Keratinocyte (primary cell): ENCODE results near the gene RPL13. TPM values are rescaled to one million over a fixed set of nuclear protein-coding genes. Genes with fewer than 3 reads are reported as not detected.

Experiments used
- DNase-seq: peaks from one replicate; pipeline ENCODE4 v3.0.0-alpha.2; 2011; ENCODE audit warnings: low read depth, missing footprints, low spot score
- FAIRE-seq: peaks from 2 replicates; lab custom pipeline; 2011; peaks lifted over from hg19 to GRCh38; lab: Jason Lieb, UNC
- H2AFZ ChIP-seq: 2 replicates; pipeline ENCODE4 v1.6.0; 2012; ENCODE audit warnings: low read length, control low read depth, inconsistent platforms; ENCODE audit not compliant: control insufficient read depth
- H3K27ac ChIP-seq: 2 replicates; pipeline ENCODE4 v1.5.1; 2011; ENCODE audit warnings: low read length; ENCODE audit not compliant: control insufficient read depth, insufficient read depth
- H3K27me3 ChIP-seq: 3 replicates; pipeline ENCODE4 v1.6.0; 2011; ENCODE audit warnings: low read length; ENCODE audit not compliant: control insufficient read depth, insufficient read depth; ENCODE audit errors: extremely low read depth
- H3K36me3 ChIP-seq, 2 experiments: 2 replicates in 1 of 2; 3 replicates in 1 of 2; pipeline ENCODE4 v1.5.1; 2011; ENCODE audit warnings: low read length in 2 of 2, mild to moderate bottlenecking in 1 of 2; ENCODE audit not compliant: control insufficient read depth in 2 of 2, insufficient read depth in 2 of 2; ENCODE audit errors: extremely low read depth in 1 of 2
- H3K4me1 ChIP-seq: 3 replicates; pipeline ENCODE4 v1.5.1; 2011; ENCODE audit warnings: low read length; ENCODE audit not compliant: control insufficient read depth, insufficient read depth; ENCODE audit errors: extremely low read depth
- H3K4me2 ChIP-seq: 3 replicates; pipeline ENCODE4 v1.6.0; 2011; ENCODE audit warnings: low read depth, low read length; ENCODE audit not compliant: control insufficient read depth, insufficient read depth; ENCODE audit errors: extremely low read depth
- H3K4me3 ChIP-seq, 3 experiments: fragments of 200-600 bp in 1 of 3; sonication (generic) in 1 of 3; 2 replicates in 2 of 3; 3 replicates in 1 of 3; pipeline ENCODE4 v1.5.1; 2011 to 2016; ENCODE audit warnings: low read length in 3 of 3, mild to moderate bottlenecking in 3 of 3, control low read depth in 2 of 3, inconsistent platforms in 1 of 3, low read depth in 1 of 3, mixed read lengths in 1 of 3, mixed run types in 1 of 3, moderate library complexity in 1 of 3; ENCODE audit not compliant: control insufficient read depth in 2 of 3, insufficient read depth in 2 of 3; ENCODE audit errors: extremely low read depth in 1 of 3
- H3K79me2 ChIP-seq: 2 replicates; pipeline ENCODE4 v1.6.0; 2012; ENCODE audit warnings: low read length; ENCODE audit not compliant: control insufficient read depth, insufficient read depth
- H3K9ac ChIP-seq: 3 replicates; pipeline ENCODE4 v1.6.0; 2011; ENCODE audit warnings: low read length; ENCODE audit not compliant: control insufficient read depth, insufficient read depth; ENCODE audit errors: extremely low read depth
- H3K9me1 ChIP-seq: 3 replicates; pipeline ENCODE4 v1.6.0; 2011; ENCODE audit warnings: low read length; ENCODE audit not compliant: control insufficient read depth, insufficient read depth; ENCODE audit errors: extremely low read depth
- H3K9me3 ChIP-seq: 2 replicates; pipeline ENCODE4 v1.5.1; 2012; ENCODE audit warnings: low read depth, low read length; ENCODE audit not compliant: control insufficient read depth
- H4K20me1 ChIP-seq: 3 replicates; pipeline ENCODE4 v1.6.0; 2011; ENCODE audit warnings: low read length; ENCODE audit not compliant: control insufficient read depth, insufficient read depth; ENCODE audit errors: extremely low read depth
- EZH2 ChIP-seq: IDR thresholded peaks from one replicate; pipeline ENCODE4 v1.6.1; 2012; ENCODE audit warnings: inconsistent platforms, mild to moderate bottlenecking, low read length, moderate library complexity
- dilution Hi-C: fragments of 300-500 bp; cut with MboI; formaldehyde crosslinking; loops from one replicate; pipeline ENCODE4 v1.7.0; 2020; ENCODE audit warnings: low sequenced_read_pairs; ENCODE audit not compliant: extremely low pct_ligation_motif_present
- polyA plus RNA-seq, 5 experiments: library from polyadenylated mRNA; depleted of rRNA in 3 of 5; stranded (reverse) in 3 of 5; stranded (forward) in 1 of 5; unstranded in 1 of 5; fragments of >200 nt; gene quantifications; 1 replicate in 1 of 5; 2 replicates in 3 of 5; 3 replicates in 1 of 5; pipeline versions ENCODE4 v1.2.1 to v1.2.3, GENCODE V29; 2011 to 2012; ENCODE audit warnings: missing spikeins in 2 of 5, low read depth in 1 of 5, low replicate concordance in 1 of 5
- TF ChIP-seq, protein P1 (sequence below), 3 experiments: IDR thresholded peaks in 1 of 3; conservative IDR thresholded peaks in 1 of 3; optimal IDR thresholded peaks in 1 of 3; 2 replicates in 2 of 3; 3 replicates in 1 of 3; pipeline versions ENCODE3 to v1.5.1; 2011; ENCODE audit warnings: low read length in 3 of 3, mild to moderate bottlenecking in 3 of 3, moderate library complexity in 2 of 3, control low read depth in 1 of 3, inconsistent platforms in 1 of 3; ENCODE audit not compliant: insufficient read depth in 2 of 3; ENCODE audit errors: extremely low read depth in 1 of 3

The RPL13 gene
- polyA plus RNA-seq, 1 donor (not counting 4 experiments of a cell fraction or from before 2014, with no cell fraction given) = 2,095 TPM

- no peak for TF ChIP-seq EZH2
- TF ChIP-seq, protein P1, sequence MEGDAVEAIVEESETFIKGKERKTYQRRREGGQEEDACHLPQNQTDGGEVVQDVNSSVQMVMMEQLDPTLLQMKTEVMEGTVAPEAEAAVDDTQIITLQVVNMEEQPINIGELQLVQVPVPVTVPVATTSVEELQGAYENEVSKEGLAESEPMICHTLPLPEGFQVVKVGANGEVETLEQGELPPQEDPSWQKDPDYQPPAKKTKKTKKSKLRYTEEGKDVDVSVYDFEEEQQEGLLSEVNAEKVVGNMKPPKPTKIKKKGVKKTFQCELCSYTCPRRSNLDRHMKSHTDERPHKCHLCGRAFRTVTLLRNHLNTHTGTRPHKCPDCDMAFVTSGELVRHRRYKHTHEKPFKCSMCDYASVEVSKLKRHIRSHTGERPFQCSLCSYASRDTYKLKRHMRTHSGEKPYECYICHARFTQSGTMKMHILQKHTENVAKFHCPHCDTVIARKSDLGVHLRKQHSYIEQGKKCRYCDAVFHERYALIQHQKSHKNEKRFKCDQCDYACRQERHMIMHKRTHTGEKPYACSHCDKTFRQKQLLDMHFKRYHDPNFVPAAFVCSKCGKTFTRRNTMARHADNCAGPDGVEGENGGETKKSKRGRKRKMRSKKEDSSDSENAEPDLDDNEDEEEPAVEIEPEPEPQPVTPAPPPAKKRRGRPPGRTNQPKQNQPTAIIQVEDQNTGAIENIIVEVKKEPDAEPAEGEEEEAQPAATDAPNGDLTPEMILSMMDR (optimal IDR thresholded peaks at IDR 0.05 in 1 of 3, IDR thresholded peaks at IDR 0.05 in 1 of 3, conservative IDR thresholded peaks at IDR 0.05 in 1 of 3; ENCODE audit: extremely low read depth in 1 of 3, insufficient read depth in 2 of 3, low read length in 3 of 3) = no peak
- Histone ChIP-seq H2AFZ (no peak overlapping the region), H3K9ac (no peak overlapping the region), H3K4me2 (no peak overlapping the region), H3K4me1 (peaks cover 33% of the 10 kb centered on the region), H4K20me1 (no peaks in the 10 kb centered on the region), H3K9me1 (no peaks in the 10 kb centered on the region), H3K79me2 (no peaks in the 10 kb centered on the region), H3K27ac (no peak overlapping the region), H3K4me3 (no peak overlapping the region), H3K9me3 (no peaks in the 10 kb centered on the region), H3K27me3 (peaks cover 4% of the 10 kb centered on the region), H3K36me3 (no peaks in the 10 kb centered on the region)
- FAIRE-seq = no peak
- DNase-seq = no peak
- dilution Hi-C loops = no loop called here
These were observed 39.9 kb downstream of the RPL13 start for GRCh38 chr16:89600427-89600826.

- FAIRE-seq = no peak
- TF ChIP-seq EZH2 = no peak
- TF ChIP-seq, protein P1 (optimal IDR thresholded peaks at IDR 0.05 in 1 of 3, IDR thresholded peaks at IDR 0.05 in 1 of 3, conservative IDR thresholded peaks at IDR 0.05 in 1 of 3; ENCODE audit: extremely low read depth in 1 of 3, insufficient read depth in 2 of 3, low read length in 3 of 3) = no peak
These were observed 40.5 kb downstream of the RPL13 start for GRCh38 chr16:89600956-89601355.

More at GRCh38 chr16:89600956-89601355, 40.5 kb downstream of the RPL13 start:
- Histone ChIP-seq H3K9ac (no peak overlapping the region), H3K9me3 (no peaks in the 10 kb centered on the region), H3K4me3 (no peak overlapping the region), H3K9me1 (no peaks in the 10 kb centered on the region), H3K27me3 (peaks cover 8% of the 10 kb centered on the region), H2AFZ (no peak overlapping the region), H3K36me3 (no peaks in the 10 kb centered on the region), H3K4me2 (no peak overlapping the region), H3K27ac (no peak overlapping the region), H4K20me1 (no peaks in the 10 kb centered on the region), H3K4me1 (peaks cover 37% of the 10 kb centered on the region), H3K79me2 (no peaks in the 10 kb centered on the region)
- DNase-seq = no peak
- dilution Hi-C loops = no loop called here
